Peyer's patch (tissue), 4 donors: ENCODE measurements around the gene GDAP1L1. TPM values are rescaled to one million over a fixed set of nuclear protein-coding genes. Genes with fewer than 3 reads are reported as not detected.

Experiments
- DNase-seq, 3 donors: peaks; one replicate each; pipeline ENCODE4 v3.0.0-alpha.2; 2017 to 2019
- H3K27ac ChIP-seq, 4 donors: fragments of 200-600 bp; sonication (generic); one replicate each; pipeline ENCODE4 v1.5.1; 2016 to 2019
- H3K27me3 ChIP-seq, 2 donors: fragments of 200-600 bp; sonication (generic); one replicate each; pipeline ENCODE4 v1.5.1; 2019
- H3K36me3 ChIP-seq, 3 donors: fragments of 200-600 bp; sonication (generic); one replicate each; pipeline ENCODE4 v1.5.1; 2016 to 2019
- H3K4me1 ChIP-seq, 4 donors: fragments of 200-600 bp; sonication (generic); one replicate each; pipeline ENCODE4 v1.5.1; 2016 to 2019
- H3K4me3 ChIP-seq, 4 donors: fragments of 200-600 bp; sonication (generic); 1 replicate in 3 of 4; 2 replicates in 1 of 4; pipeline ENCODE4 v1.5.1; 2016 to 2019; ENCODE audit warnings: mild to moderate bottlenecking in 1 of 4
- H3K9me3 ChIP-seq, 4 donors: fragments of 200-600 bp; sonication (generic); one replicate each; pipeline ENCODE4 v1.5.1; 2016 to 2019; ENCODE audit warnings: mild to moderate bottlenecking in 1 of 4
- POLR2A ChIP-seq, 2 donors: fragments of 450-650 bp; IDR thresholded peaks; one replicate each; pipeline ENCODE4 v1.5.1; 2017; ENCODE audit warnings: antibody characterized with exemption in 2 of 2, mild to moderate bottlenecking in 2 of 2, moderate library complexity in 2 of 2
- total RNA-seq, 4 donors: library from RNA; depleted of rRNA; stranded (reverse); fragments of >200 nt; gene quantifications; one replicate each; pipeline ENCODE4 v1.1.0, GENCODE V29; 2016
- TF ChIP-seq, protein P1 (sequence below), 6 experiments: fragments of 450-650 bp in 4 of 6; fragments of 200-600 bp in 2 of 6; sonication (generic) in 1 of 6; IDR thresholded peaks; one replicate each; pipeline ENCODE4 v1.5.1; 2017 to 2019; ENCODE audit warnings: antibody characterized with exemption in 6 of 6, mild to moderate bottlenecking in 3 of 6, moderate library complexity in 1 of 6

GDAP1L1 gene
- total RNA-seq, 4 donors from 2014 or later: 1.2 to 2.3 TPM; not detected in 2

DNA sequence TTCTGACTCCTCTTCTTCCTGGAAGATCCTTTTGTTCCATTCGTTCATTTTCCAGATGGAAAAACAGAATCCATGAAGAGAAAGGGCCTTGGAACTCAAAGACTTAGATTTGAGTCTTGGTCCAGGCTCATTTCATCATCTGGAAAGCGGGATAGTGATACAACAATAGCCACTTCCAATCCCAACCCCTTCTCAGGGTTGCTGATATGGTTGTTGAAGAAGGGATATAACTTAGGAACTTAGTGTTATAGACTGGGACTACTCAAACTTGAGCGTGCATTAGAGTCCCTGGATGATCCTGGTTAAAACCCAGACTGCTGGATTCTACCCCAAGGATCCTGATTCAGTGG is 1.3 kb downstream of the GDAP1L1 start:
- Histone ChIP-seq H3K36me3 (no peaks in the 10 kb centered on the region), H3K27me3 (peaks cover 0 to 4% of the 10 kb centered on the region in 2 donors), H3K27ac (no peak overlapping the region), H3K4me1 (peaks cover 0 to 12% (median 0%) of the 10 kb centered on the region in 4 donors), H3K4me3 (no peak overlapping the region), H3K9me3 (no peaks in the 10 kb centered on the region)
- no peak for TF ChIP-seq POLR2A (IDR thresholded peaks at IDR 0.05)
- TF ChIP-seq, protein P1, sequence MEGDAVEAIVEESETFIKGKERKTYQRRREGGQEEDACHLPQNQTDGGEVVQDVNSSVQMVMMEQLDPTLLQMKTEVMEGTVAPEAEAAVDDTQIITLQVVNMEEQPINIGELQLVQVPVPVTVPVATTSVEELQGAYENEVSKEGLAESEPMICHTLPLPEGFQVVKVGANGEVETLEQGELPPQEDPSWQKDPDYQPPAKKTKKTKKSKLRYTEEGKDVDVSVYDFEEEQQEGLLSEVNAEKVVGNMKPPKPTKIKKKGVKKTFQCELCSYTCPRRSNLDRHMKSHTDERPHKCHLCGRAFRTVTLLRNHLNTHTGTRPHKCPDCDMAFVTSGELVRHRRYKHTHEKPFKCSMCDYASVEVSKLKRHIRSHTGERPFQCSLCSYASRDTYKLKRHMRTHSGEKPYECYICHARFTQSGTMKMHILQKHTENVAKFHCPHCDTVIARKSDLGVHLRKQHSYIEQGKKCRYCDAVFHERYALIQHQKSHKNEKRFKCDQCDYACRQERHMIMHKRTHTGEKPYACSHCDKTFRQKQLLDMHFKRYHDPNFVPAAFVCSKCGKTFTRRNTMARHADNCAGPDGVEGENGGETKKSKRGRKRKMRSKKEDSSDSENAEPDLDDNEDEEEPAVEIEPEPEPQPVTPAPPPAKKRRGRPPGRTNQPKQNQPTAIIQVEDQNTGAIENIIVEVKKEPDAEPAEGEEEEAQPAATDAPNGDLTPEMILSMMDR (IDR thresholded peaks at IDR 0.05): no peak
- DNase-seq: no peak

- Histone ChIP-seq H3K27ac (no peak overlapping the region), H3K4me1 (peaks cover 0 to 12% (median 0%) of the 10 kb centered on the region in 4 donors), H3K27me3 (peaks cover 0 to 4% of the 10 kb centered on the region in 2 donors), H3K4me3 (no peak overlapping the region), H3K9me3 (no peaks in the 10 kb centered on the region), H3K36me3 (no peaks in the 10 kb centered on the region)
- DNase-seq: no peak
- TF ChIP-seq, protein P1 (IDR thresholded peaks at IDR 0.05): no peak
- no peak for TF ChIP-seq POLR2A (IDR thresholded peaks at IDR 0.05)
Measured at GRCh38 chr20:44251284-44251683, 4.2 kb downstream of the GDAP1L1 start.

DNA sequence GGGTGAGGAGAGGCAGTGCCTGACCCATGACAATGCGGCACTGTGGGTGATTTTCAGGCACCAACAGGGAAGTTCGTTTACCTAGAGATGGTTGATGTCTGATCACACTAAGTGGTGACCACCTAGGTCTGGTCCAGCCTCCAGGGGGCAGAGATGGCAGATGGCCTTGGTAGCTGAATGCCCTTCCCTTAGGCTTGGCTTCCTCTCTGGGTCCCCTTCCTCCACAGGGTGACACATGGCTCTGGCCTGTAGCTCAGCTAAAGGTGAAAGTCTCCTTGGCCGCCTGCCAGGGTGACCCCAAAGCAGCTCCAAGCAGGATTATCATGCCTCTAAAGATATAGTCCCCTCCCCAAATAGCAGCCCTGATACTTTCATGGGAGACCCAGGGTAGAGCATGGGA is 6.4 kb downstream of the GDAP1L1 start:
- no peaks in the 10 kb centered on the region for H3K36me3 ChIP-seq
- DNase-seq: no peak
- no peaks in the 10 kb centered on the region for H3K27me3 ChIP-seq
- TF ChIP-seq POLR2A (IDR thresholded peaks at IDR 0.05): no peak
- TF ChIP-seq, protein P1 (IDR thresholded peaks at IDR 0.05): no peak
- no peak overlapping the region for H3K27ac ChIP-seq
- H3K9me3 ChIP-seq: no peaks in the 10 kb centered on the region
- no peak overlapping the region for H3K4me3 ChIP-seq
- H3K4me1 ChIP-seq: no peaks in the 10 kb centered on the region

GRCh38 chr20:44254073-44254472 is 7.0 kb downstream of the GDAP1L1 start:
- Histone ChIP-seq H3K4me3 (no peak overlapping the region), H3K36me3 (no peaks in the 10 kb centered on the region), H3K4me1 (no peaks in the 10 kb centered on the region), H3K27ac (no peak overlapping the region), H3K27me3 (no peaks in the 10 kb centered on the region), H3K9me3 (no peaks in the 10 kb centered on the region)
- TF ChIP-seq, protein P1 (IDR thresholded peaks at IDR 0.05): no peak
- no peak for TF ChIP-seq POLR2A (IDR thresholded peaks at IDR 0.05)
- no peak for DNase-seq

DNA sequence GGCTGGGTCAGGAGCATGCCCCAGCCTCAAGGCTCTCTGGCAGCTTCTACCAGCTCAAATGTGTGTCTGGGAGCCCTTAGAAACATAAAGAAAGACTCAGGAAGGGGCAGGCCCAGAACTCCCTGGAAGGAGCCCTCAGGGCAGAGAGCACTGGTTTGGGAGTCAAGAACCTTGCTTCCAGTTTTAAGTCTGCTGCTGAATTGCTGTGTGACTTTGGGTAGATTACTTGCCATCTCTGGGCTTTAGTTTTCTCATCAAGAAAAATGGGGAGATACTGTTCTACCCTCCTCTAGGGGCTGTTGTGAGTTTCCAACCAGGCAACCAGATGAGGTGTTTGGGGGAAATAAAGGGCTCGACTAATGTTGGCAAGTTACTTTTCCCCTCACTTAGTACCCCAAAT is 8.8 kb downstream of the GDAP1L1 start:
- Histone ChIP-seq H3K36me3 (no peaks in the 10 kb centered on the region), H3K4me3 (no peak overlapping the region), H3K27ac (no peak overlapping the region), H3K9me3 (no peaks in the 10 kb centered on the region), H3K4me1 (no peaks in the 10 kb centered on the region), H3K27me3 (no peaks in the 10 kb centered on the region)
- DNase-seq: no peak
- TF ChIP-seq, protein P1 (IDR thresholded peaks at IDR 0.05): no peak
- TF ChIP-seq POLR2A (IDR thresholded peaks at IDR 0.05): no peak

GRCh38 chr20:44256961-44257360 is 9.9 kb downstream of the GDAP1L1 start:
- no peaks in the 10 kb centered on the region for H3K27me3 ChIP-seq
- no peaks in the 10 kb centered on the region for H3K36me3 ChIP-seq
- TF ChIP-seq, protein P1 (IDR thresholded peaks at IDR 0.05): no peak
- no peak for TF ChIP-seq POLR2A (IDR thresholded peaks at IDR 0.05)

More at GRCh38 chr20:44256961-44257360, 9.9 kb downstream of the GDAP1L1 start:
- no peak overlapping the region for H3K4me3 ChIP-seq
- H3K27ac ChIP-seq: no peak overlapping the region
- no peaks in the 10 kb centered on the region for H3K9me3 ChIP-seq
- no peaks in the 10 kb centered on the region for H3K4me1 ChIP-seq
- DNase-seq: no peak
